Neural cell (in vitro differentiated cells): Measurements from ENCODE around the gene RAB40C. TPM values are rescaled to one million over a fixed set of nuclear protein-coding genes. Genes with fewer than 3 reads are reported as not detected.

Experiments
- H2AFZ ChIP-seq: fragments of 200-600, 300-800 bp; sonication (generic), shearing (Covaris generic); 2 replicates; pipeline ENCODE4 v1.6.0; 2014; ENCODE audit warnings: low read depth, mild to moderate bottlenecking, antibody characterized with exemption, low read length, moderate library complexity
- H3F3A ChIP-seq: fragments of 200-600 bp; shearing (Covaris generic); 2 replicates; pipeline ENCODE4 v1.6.1; 2016; ENCODE audit warnings: mild to moderate bottlenecking, moderate library complexity, mixed read lengths, antibody characterized with exemption, low read length; ENCODE audit not compliant: insufficient read depth, poor library complexity, severe bottlenecking
- H3K27ac ChIP-seq: fragments of 200-600, 300-800 bp; sonication (generic), shearing (Covaris generic); 2 replicates; pipeline ENCODE4 v1.5.1; 2014; ENCODE audit warnings: mild to moderate bottlenecking, low read length, moderate library complexity
- H3K27me3 ChIP-seq: fragments of 300-800, 200-600 bp; sonication (generic), shearing (Covaris generic); 2 replicates; pipeline ENCODE4 v1.6.0; 2014; ENCODE audit warnings: mild to moderate bottlenecking, low read depth, low read length, moderate library complexity; ENCODE audit not compliant: insufficient read depth
- H3K36me3 ChIP-seq: fragments of 300-800, 200-600 bp; sonication (generic), shearing (Covaris generic); 2 replicates; pipeline ENCODE4 v1.5.1; 2014; ENCODE audit warnings: mild to moderate bottlenecking, antibody characterized with exemption, low read length, moderate library complexity; ENCODE audit not compliant: insufficient read depth
- H3K4me2 ChIP-seq: fragments of 300-800, 200-600 bp; sonication (generic), shearing (Covaris generic); 2 replicates; pipeline ENCODE4 v1.6.0; 2014; ENCODE audit warnings: mild to moderate bottlenecking, low read length
- H3K4me3 ChIP-seq: fragments of 300-800, 200-600 bp; sonication (generic), shearing (Covaris generic); 2 replicates; pipeline ENCODE4 v1.5.1; 2014; ENCODE audit warnings: mild to moderate bottlenecking, low read length, moderate library complexity
- H3K79me2 ChIP-seq: fragments of 200-600 bp; shearing (Covaris generic); replicated peaks from 2 replicates; pipeline ENCODE4 v1.6.0; 2014; ENCODE audit warnings: mild to moderate bottlenecking, low read length, moderate library complexity; ENCODE audit not compliant: insufficient read depth
- H3K9ac ChIP-seq: fragments of 300-800, 200-600 bp; sonication (generic), shearing (Covaris generic); 2 replicates; pipeline ENCODE4 v1.6.1; 2016; ENCODE audit warnings: mild to moderate bottlenecking, low read length, mixed read lengths
- H3K9me2 ChIP-seq: fragments of 200-600 bp; shearing (Covaris generic); 2 replicates; pipeline ENCODE4 v1.6.1; 2016; ENCODE audit warnings: mild to moderate bottlenecking, low read length, mixed read lengths; ENCODE audit not compliant: insufficient read depth
- H3K9me3 ChIP-seq: fragments of 200-600, 300-800 bp; sonication (generic), shearing (Covaris generic); 2 replicates; pipeline ENCODE4 v1.6.1; 2016; ENCODE audit warnings: mild to moderate bottlenecking, mixed run types, low read length, moderate library complexity, mixed read lengths
- H4K20me1 ChIP-seq: fragments of 200-600 bp; shearing (Covaris generic); 2 replicates; pipeline ENCODE4 v1.6.1; 2016; ENCODE audit warnings: mild to moderate bottlenecking, mixed run types; ENCODE audit not compliant: insufficient read depth
- EP300 ChIP-seq: fragments of 450-650 bp; conservative IDR thresholded peaks from 2 replicates; pipeline ENCODE4 v1.6.1; 2014; ENCODE audit warnings: antibody characterized with exemption, mild to moderate bottlenecking, moderate library complexity; ENCODE audit not compliant: poor library complexity, severe bottlenecking
- EZH2 ChIP-seq: fragments of 200-600, 300-800 bp; shearing (Covaris generic), sonication (generic); IDR thresholded peaks from 2 replicates; pipeline ENCODE4 v1.6.1; 2014; ENCODE audit warnings: antibody characterized with exemption, low read length, borderline replicate concordance, mild to moderate bottlenecking; ENCODE audit not compliant: insufficient read depth, poor library complexity, severe bottlenecking
- MXI1 ChIP-seq: fragments of 450-650 bp; conservative IDR thresholded peaks from 2 replicates; pipeline ENCODE4 v1.6.1; 2014; ENCODE audit warnings: antibody characterized with exemption, mild to moderate bottlenecking; ENCODE audit not compliant: poor library complexity, severe bottlenecking
- POLR2AphosphoS5 ChIP-seq: IDR thresholded peaks from 2 replicates; pipeline ENCODE4 v1.6.1; 2012
- RAD21 ChIP-seq: fragments of 450-650 bp; conservative IDR thresholded peaks from 2 replicates; pipeline ENCODE4 v1.6.1; 2014; ENCODE audit warnings: antibody characterized with exemption, mild to moderate bottlenecking, moderate library complexity
- REST ChIP-seq: IDR thresholded peaks from 2 replicates; pipeline ENCODE4 v1.6.1; 2012; ENCODE audit warnings: borderline replicate concordance
- SMC3 ChIP-seq: fragments of 450-650 bp; conservative IDR thresholded peaks from 2 replicates; pipeline ENCODE4 v1.6.1; 2014; ENCODE audit warnings: antibody characterized with exemption, mild to moderate bottlenecking, moderate library complexity; ENCODE audit not compliant: poor library complexity
- TAF1 ChIP-seq: IDR thresholded peaks from 2 replicates; pipeline ENCODE4 v1.6.1; 2012; ENCODE audit warnings: low read depth
- polyA plus RNA-seq: library from polyadenylated mRNA; depleted of rRNA; stranded (reverse); fragments of >200 nt; gene quantifications from 2 replicates; pipeline ENCODE4 v1.2.3, GENCODE V29; 2014
- TF ChIP-seq, protein P1 (sequence below): fragments of 450-650 bp; IDR thresholded peaks from 2 replicates; pipeline ENCODE4 v1.5.1; 2014; ENCODE audit warnings: antibody characterized with exemption, mild to moderate bottlenecking, moderate library complexity; ENCODE audit not compliant: poor library complexity, severe bottlenecking

Gene RAB40C
- polyA plus RNA-seq, 1 donor from 2014 or later = 40.7 TPM

DNA sequence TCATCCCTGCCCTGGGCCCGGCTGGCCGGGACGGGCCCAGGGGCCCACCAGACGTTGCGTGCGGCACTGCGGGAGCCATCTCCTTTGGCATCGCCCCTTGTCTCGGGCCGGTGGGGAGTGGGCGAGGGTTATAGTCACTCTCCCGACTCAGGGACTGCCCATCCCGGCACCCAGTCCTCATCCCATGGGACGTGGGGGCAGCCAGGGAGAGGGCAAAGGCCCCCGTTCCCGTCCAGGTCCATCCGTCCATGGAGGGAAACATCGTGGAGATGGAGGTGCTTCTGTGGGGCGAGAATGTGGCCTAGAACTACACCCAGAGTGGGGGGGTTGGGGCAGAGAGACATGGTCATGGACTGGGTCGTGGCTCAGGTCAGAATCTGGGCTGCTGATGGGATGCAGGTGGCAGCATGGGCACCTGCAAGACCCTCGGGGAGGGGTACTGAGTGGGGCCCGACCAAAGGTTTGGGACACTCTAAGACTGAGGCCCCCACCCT, 56.9 kb downstream of the RAB40C start:
- no peaks in the 10 kb centered on the region for H3K36me3 ChIP-seq
- H3K4me3 ChIP-seq = no peak overlapping the region
- no peak overlapping the region for H3K9ac ChIP-seq
- H3K79me2 ChIP-seq = no peaks in the 10 kb centered on the region
- no peak overlapping the region for H3K27ac ChIP-seq
- TF ChIP-seq MXI1 (no peak), REST (no peak), TAF1 (no peak), RAD21 (no peak), POLR2AphosphoS5 (no peak), EZH2 (no peak), EP300 (no peak)
- TF ChIP-seq, protein P1, sequence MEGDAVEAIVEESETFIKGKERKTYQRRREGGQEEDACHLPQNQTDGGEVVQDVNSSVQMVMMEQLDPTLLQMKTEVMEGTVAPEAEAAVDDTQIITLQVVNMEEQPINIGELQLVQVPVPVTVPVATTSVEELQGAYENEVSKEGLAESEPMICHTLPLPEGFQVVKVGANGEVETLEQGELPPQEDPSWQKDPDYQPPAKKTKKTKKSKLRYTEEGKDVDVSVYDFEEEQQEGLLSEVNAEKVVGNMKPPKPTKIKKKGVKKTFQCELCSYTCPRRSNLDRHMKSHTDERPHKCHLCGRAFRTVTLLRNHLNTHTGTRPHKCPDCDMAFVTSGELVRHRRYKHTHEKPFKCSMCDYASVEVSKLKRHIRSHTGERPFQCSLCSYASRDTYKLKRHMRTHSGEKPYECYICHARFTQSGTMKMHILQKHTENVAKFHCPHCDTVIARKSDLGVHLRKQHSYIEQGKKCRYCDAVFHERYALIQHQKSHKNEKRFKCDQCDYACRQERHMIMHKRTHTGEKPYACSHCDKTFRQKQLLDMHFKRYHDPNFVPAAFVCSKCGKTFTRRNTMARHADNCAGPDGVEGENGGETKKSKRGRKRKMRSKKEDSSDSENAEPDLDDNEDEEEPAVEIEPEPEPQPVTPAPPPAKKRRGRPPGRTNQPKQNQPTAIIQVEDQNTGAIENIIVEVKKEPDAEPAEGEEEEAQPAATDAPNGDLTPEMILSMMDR = no peak
- no peaks in the 10 kb centered on the region for H3K27me3 ChIP-seq
- H2AFZ ChIP-seq = no peak overlapping the region
- H4K20me1 ChIP-seq = no peaks in the 10 kb centered on the region
- no peak overlapping the region for H3K4me2 ChIP-seq
- H3F3A ChIP-seq = no peaks in the 10 kb centered on the region
- no peaks in the 10 kb centered on the region for H3K9me2 ChIP-seq
- no peaks in the 10 kb centered on the region for H3K9me3 ChIP-seq

- no peak overlapping the region for H3K27ac ChIP-seq
- no peaks in the 10 kb centered on the region for H3K36me3 ChIP-seq
- H4K20me1 ChIP-seq = no peaks in the 10 kb centered on the region
- H3K9me2 ChIP-seq = no peaks in the 10 kb centered on the region
- H3K4me3 ChIP-seq = no peak overlapping the region
- H3K4me2 ChIP-seq = no peak overlapping the region
- H3K27me3 ChIP-seq = no peaks in the 10 kb centered on the region
- TF ChIP-seq RAD21 (no peak), POLR2AphosphoS5 (no peak), SMC3 (no peak), EP300 (no peak), TAF1 (no peak), REST (no peak), MXI1 (no peak), EZH2 (no peak)
- TF ChIP-seq, protein P1 = no peak
- no peaks in the 10 kb centered on the region for H3K79me2 ChIP-seq
- no peak overlapping the region for H2AFZ ChIP-seq
- H3K9me3 ChIP-seq = no peaks in the 10 kb centered on the region
- no peaks in the 10 kb centered on the region for H3F3A ChIP-seq
- H3K9ac ChIP-seq = no peak overlapping the region
Measured at GRCh38 chr16:647173-647902, 57.5 kb downstream of the RAB40C start.
